ENCODE data around the gene TTC28.
"Not testable (repeated sequence)": the region's sequence is repeated elsewhere in the genome, so short reads cannot be mapped to it uniquely, and the experiment has no call there.

TTC28 gene

GRCh38 chr22:28369854-28370253, 309.8 kb downstream of the TTC28 start:
- Mint-ChIP-seq H3K36me3 (ENCODE audit: low read depth) (no peaks in the 10 kb centered on the region), H3K9me3 (no peaks in the 10 kb centered on the region), H3K27ac (no peak overlapping the region), H3K4me1 (peaks cover 4% of the 10 kb centered on the region), H3K27me3 (peaks cover 2% of the 10 kb centered on the region), H3K4me3 (no peak overlapping the region)
- DNase-seq (no peak), ATAC-seq (no peak)

- no peak for DNase-seq
- ATAC-seq, result no peak
Measured at GRCh38 chr22:28366856-28367255, 312.8 kb downstream of the TTC28 start.

GRCh38 chr22:28365371-28365770, 314.3 kb downstream of the TTC28 start:
- DNase-seq, result no peak
- peaks cover 3% of the 10 kb centered on the region for H3K36me3 Mint-ChIP-seq (ENCODE audit: low read depth)
- peaks cover 4% of the 10 kb centered on the region for H3K4me1 Mint-ChIP-seq
- peaks cover 21% of the 10 kb centered on the region for H3K9me3 Mint-ChIP-seq
- no peak overlapping the region for H3K27ac Mint-ChIP-seq
- no peak overlapping the region for H3K4me3 Mint-ChIP-seq
- H3K27me3 Mint-ChIP-seq, result peaks cover 2% of the 10 kb centered on the region
- ATAC-seq, result no peak

More at GRCh38 chr22:28366856-28367255, 312.8 kb downstream of the TTC28 start:
- Mint-ChIP-seq H3K36me3 (ENCODE audit: low read depth) (peaks cover 3% of the 10 kb centered on the region), H3K27me3 (peaks cover 2% of the 10 kb centered on the region), H3K27ac (no peak overlapping the region), H3K4me1 (peaks cover 4% of the 10 kb centered on the region), H3K9me3 (peaks cover 20% of the 10 kb centered on the region), H3K4me3 (no peak overlapping the region)

GRCh38 chr22:28364105-28364504, 315.5 kb downstream of the TTC28 start:
- ATAC-seq; H3K4me3 Mint-ChIP-seq; DNase-seq; H3K27me3 Mint-ChIP-seq; H3K27ac Mint-ChIP-seq; H3K4me1 Mint-ChIP-seq; H3K36me3 Mint-ChIP-seq (ENCODE audit: low read depth): not testable (repeated sequence)
- H3K9me3 Mint-ChIP-seq, result peaks cover 21% of the 10 kb centered on the region

GRCh38 chr22:28360939-28361338, 318.7 kb downstream of the TTC28 start:
- H3K27ac Mint-ChIP-seq, result no peak overlapping the region
- no peaks in the 10 kb centered on the region for H3K4me1 Mint-ChIP-seq
- ATAC-seq (no peak), DNase-seq (no peak)
- peaks cover 2% of the 10 kb centered on the region for H3K27me3 Mint-ChIP-seq
- H3K36me3 Mint-ChIP-seq (ENCODE audit: low read depth), result peaks cover 3% of the 10 kb centered on the region
- H3K9me3 Mint-ChIP-seq, result peaks cover 21% of the 10 kb centered on the region
- H3K4me3 Mint-ChIP-seq, result no peak overlapping the region

GRCh38 chr22:28358312-28358711, 321.3 kb downstream of the TTC28 start:
- peaks cover 2% of the 10 kb centered on the region for H3K27me3 Mint-ChIP-seq
- DNase-seq, result no peak
- H3K36me3 Mint-ChIP-seq (ENCODE audit: low read depth), result peaks cover 3% of the 10 kb centered on the region
- no peak overlapping the region for H3K27ac Mint-ChIP-seq
- no peak for ATAC-seq
- H3K4me3 Mint-ChIP-seq, result no peak overlapping the region
- no peaks in the 10 kb centered on the region for H3K4me1 Mint-ChIP-seq
- H3K9me3 Mint-ChIP-seq, result peaks cover 11% of the 10 kb centered on the region

- ATAC-seq, result no peak
Measured at GRCh38 chr22:28357193-28357592, 322.4 kb downstream of the TTC28 start.

GRCh38 chr22:28351476-28351875, 328.2 kb downstream of the TTC28 start:
- DNase-seq (no peak), ATAC-seq (no peak)
- H3K9me3 Mint-ChIP-seq, result no peaks in the 10 kb centered on the region
- H3K27ac Mint-ChIP-seq, result no peak overlapping the region
- peaks cover 4% of the 10 kb centered on the region for H3K27me3 Mint-ChIP-seq
- H3K4me3 Mint-ChIP-seq, result no peak overlapping the region
- H3K36me3 Mint-ChIP-seq (ENCODE audit: low read depth), result no peaks in the 10 kb centered on the region
- no peaks in the 10 kb centered on the region for H3K4me1 Mint-ChIP-seq

More at GRCh38 chr22:28357193-28357592, 322.4 kb downstream of the TTC28 start:
- no peak overlapping the region for H3K27ac Mint-ChIP-seq
- peaks cover 5% of the 10 kb centered on the region for H3K9me3 Mint-ChIP-seq
- no peak for DNase-seq
- H3K27me3 Mint-ChIP-seq, result peaks cover 4% of the 10 kb centered on the region
- no peak overlapping the region for H3K4me3 Mint-ChIP-seq
- H3K36me3 Mint-ChIP-seq (ENCODE audit: low read depth), result no peaks in the 10 kb centered on the region
- H3K4me1 Mint-ChIP-seq, result no peaks in the 10 kb centered on the region

- no peaks in the 10 kb centered on the region for H3K9me3 Mint-ChIP-seq
- H3K4me3 Mint-ChIP-seq, result no peak overlapping the region
- peaks cover 2% of the 10 kb centered on the region for H3K27me3 Mint-ChIP-seq
- H3K4me1 Mint-ChIP-seq, result no peaks in the 10 kb centered on the region
- H3K36me3 Mint-ChIP-seq (ENCODE audit: low read depth), result no peaks in the 10 kb centered on the region
- ATAC-seq, result no peak
- H3K27ac Mint-ChIP-seq, result no peak overlapping the region
- no peak for DNase-seq
Measured at GRCh38 chr22:28348613-28349609, 330.7 kb downstream of the TTC28 start.

- no peak for ATAC-seq
- Mint-ChIP-seq H3K36me3 (ENCODE audit: low read depth) (no peaks in the 10 kb centered on the region), H3K27ac (no peak overlapping the region), H3K4me1 (no peaks in the 10 kb centered on the region), H3K27me3 (no peaks in the 10 kb centered on the region), H3K4me3 (no peak overlapping the region), H3K9me3 (no peaks in the 10 kb centered on the region)
- DNase-seq, result no peak
Measured at GRCh38 chr22:28346308-28346707, 333.3 kb downstream of the TTC28 start.

- DNase-seq, result no peak
- no peak overlapping the region for H3K4me3 Mint-ChIP-seq
- no peak for ATAC-seq
- H3K27ac Mint-ChIP-seq, result no peak overlapping the region
- H3K27me3 Mint-ChIP-seq, result no peaks in the 10 kb centered on the region
- H3K4me1 Mint-ChIP-seq, result no peaks in the 10 kb centered on the region
- no peaks in the 10 kb centered on the region for H3K36me3 Mint-ChIP-seq (ENCODE audit: low read depth)
- no peaks in the 10 kb centered on the region for H3K9me3 Mint-ChIP-seq
Measured at GRCh38 chr22:28344918-28345703, 334.5 kb downstream of the TTC28 start.

- H3K27ac Mint-ChIP-seq, result no peak overlapping the region
Measured at GRCh38 chr22:28341001-28341400, 338.6 kb downstream of the TTC28 start.

GRCh38 chr22:28333088-28333487, 346.6 kb downstream of the TTC28 start:
- Mint-ChIP-seq H3K4me3 (no peak overlapping the region), H3K4me1 (no peaks in the 10 kb centered on the region), H3K27me3 (no peaks in the 10 kb centered on the region), H3K27ac (no peak overlapping the region), H3K9me3 (peaks cover under 1% of the 10 kb centered on the region), H3K36me3 (ENCODE audit: low read depth) (no peaks in the 10 kb centered on the region)
- no peak for ATAC-seq
- no peak for DNase-seq

More at GRCh38 chr22:28341001-28341400, 338.6 kb downstream of the TTC28 start:
- peaks cover 6% of the 10 kb centered on the region for H3K9me3 Mint-ChIP-seq
- ATAC-seq, result no peak
- H3K4me1 Mint-ChIP-seq, result no peaks in the 10 kb centered on the region
- DNase-seq, result no peak
- no peak overlapping the region for H3K4me3 Mint-ChIP-seq
- H3K27me3 Mint-ChIP-seq, result peaks cover 4% of the 10 kb centered on the region
- no peaks in the 10 kb centered on the region for H3K36me3 Mint-ChIP-seq (ENCODE audit: low read depth)

- no peaks in the 10 kb centered on the region for H3K27me3 Mint-ChIP-seq
Measured at GRCh38 chr22:28332410-28332809, 347.2 kb downstream of the TTC28 start.

GRCh38 chr22:28331695-28332094, 347.9 kb downstream of the TTC28 start:
- H3K4me1 Mint-ChIP-seq, result no peaks in the 10 kb centered on the region
- no peaks in the 10 kb centered on the region for H3K9me3 Mint-ChIP-seq
- no peaks in the 10 kb centered on the region for H3K36me3 Mint-ChIP-seq (ENCODE audit: low read depth)
- H3K4me3 Mint-ChIP-seq, result no peak overlapping the region
- DNase-seq (no peak), ATAC-seq (no peak)
- H3K27me3 Mint-ChIP-seq, result no peaks in the 10 kb centered on the region
- no peak overlapping the region for H3K27ac Mint-ChIP-seq

More at GRCh38 chr22:28332410-28332809, 347.2 kb downstream of the TTC28 start:
- ATAC-seq, result no peak
- no peak overlapping the region for H3K27ac Mint-ChIP-seq
- H3K9me3 Mint-ChIP-seq, result no peaks in the 10 kb centered on the region
- no peak for DNase-seq
- no peaks in the 10 kb centered on the region for H3K4me1 Mint-ChIP-seq
- no peaks in the 10 kb centered on the region for H3K36me3 Mint-ChIP-seq (ENCODE audit: low read depth)
- no peak overlapping the region for H3K4me3 Mint-ChIP-seq
